ENCODE results near the gene SCARB1.

The SCARB1 gene

GRCh38 chr12:124824195-124824594, 39.5 kb downstream of the SCARB1 start:
- DNase-seq (ENCODE audit: insufficient read length, low spot score) (no peak), FAIRE-seq (no peak)

GRCh38 chr12:124823272-124823970, 40.2 kb downstream of the SCARB1 start:
- no peak for DNase-seq (ENCODE audit: insufficient read length, low spot score)
- no peak for FAIRE-seq

GRCh38 chr12:124822218-124822617, 41.4 kb downstream of the SCARB1 start:
- no peak for DNase-seq (ENCODE audit: insufficient read length, low spot score)
- no peak for FAIRE-seq

DNA sequence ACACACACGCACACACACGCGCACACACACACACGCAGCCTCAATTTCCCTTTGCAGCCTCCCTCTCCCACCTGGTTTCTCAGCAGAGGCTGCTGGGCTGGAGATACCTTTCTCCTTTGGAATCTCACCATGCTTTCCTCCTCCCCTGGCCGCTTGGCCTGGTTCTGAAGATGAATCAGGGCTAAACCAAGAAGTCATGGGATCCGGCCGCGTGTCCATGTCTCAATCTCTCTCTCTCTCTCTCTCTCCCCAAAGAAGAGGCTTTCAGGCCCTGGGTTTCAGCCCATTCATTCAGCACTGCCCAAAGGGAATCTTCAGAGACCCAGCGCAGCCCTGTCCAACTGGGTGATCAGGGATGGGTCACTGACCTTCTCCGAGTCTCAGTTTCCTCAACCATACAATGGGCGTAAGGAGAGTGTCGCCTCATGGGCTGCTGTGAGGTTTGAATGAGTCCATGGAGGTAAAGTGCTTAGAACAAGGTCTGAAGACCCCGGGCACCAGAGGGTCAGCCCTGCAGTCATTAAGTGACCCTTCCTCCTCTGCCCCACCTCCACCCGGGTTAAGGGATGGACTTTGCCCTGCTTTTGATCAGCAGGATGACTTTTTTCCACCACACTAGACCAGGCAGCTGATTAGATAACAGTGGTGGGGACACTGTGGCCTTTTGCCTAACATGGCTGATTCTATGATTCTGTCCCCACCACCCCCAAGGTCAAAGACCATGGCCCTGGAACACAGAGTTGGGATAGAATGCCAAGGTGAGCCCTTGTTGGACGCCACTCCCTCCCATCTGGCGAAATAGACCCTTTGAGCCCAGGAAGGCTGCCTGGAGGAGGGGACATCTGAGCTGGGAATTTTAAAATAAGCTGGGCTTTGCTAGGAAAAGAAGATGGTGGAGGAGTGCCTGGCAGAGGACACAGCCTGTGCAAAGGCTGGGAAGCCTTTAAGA, 42.1 kb downstream of the SCARB1 start:
- DNase-seq (ENCODE audit: insufficient read length, low spot score) (no peak), FAIRE-seq (no peak)

DNA sequence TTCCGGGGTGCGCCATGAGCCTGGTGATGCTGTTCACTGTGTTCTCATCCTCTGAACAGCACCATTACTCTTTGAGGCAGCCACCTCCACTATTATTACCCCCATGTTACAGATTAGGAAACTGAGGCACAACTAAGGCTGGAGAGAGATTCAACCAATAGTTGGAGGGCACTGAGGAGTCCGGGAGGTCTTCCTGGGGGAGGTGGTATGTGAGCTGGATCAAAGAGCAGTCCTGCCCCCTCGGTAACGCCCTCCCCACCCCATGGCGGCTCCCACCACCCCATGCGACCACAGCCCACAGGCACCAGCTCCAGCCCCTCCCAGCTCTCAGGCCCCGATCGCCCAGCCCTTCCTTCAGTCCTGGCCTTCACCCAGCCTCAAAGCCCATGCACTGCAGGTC, 43.5 kb downstream of the SCARB1 start:
- DNase-seq (ENCODE audit: insufficient read length, low spot score) (no peak), FAIRE-seq (no peak)

DNA sequence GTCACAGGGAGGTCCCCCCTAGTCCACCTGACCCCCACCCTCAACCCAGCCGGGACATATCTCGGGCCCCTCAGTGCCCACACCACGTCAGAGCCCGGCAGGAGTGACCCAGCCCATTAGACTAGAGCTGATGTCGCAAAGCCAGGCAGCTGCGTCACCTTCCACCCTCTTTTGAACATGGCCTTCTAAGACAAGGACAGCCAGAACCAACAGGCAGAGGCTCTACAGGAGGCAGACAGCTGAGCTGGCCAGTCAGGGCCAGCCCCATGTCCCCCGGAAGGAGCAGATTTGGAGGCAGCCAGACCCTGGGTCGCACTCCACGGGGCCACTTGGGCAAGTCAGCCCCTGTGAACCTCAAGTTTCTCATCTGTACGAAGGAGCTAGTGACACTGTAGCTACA, 44.1 kb downstream of the SCARB1 start:
- FAIRE-seq (no peak), DNase-seq (ENCODE audit: insufficient read length, low spot score) (no peak)

DNA sequence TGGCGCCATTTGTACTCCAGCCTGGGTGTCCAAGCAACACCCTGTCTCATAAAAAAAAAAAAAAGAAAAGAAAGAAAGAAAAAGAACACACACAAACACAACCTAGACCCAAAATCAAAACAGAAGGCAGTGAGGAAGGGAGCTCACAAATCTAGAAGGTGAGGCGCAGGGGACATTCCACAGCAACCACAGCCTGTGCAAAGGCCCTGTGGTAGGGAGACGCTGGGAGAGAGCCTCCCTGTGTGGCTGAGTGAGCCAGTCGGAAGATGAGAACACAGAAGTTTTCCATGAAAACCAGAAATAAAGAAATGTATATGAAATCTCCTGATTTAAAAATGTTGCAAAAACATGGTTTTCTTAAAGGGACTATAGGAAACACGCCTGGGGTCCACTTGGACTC, 44.6 kb downstream of the SCARB1 start:
- no peak for DNase-seq (ENCODE audit: insufficient read length, low spot score)
- no peak for FAIRE-seq

DNA sequence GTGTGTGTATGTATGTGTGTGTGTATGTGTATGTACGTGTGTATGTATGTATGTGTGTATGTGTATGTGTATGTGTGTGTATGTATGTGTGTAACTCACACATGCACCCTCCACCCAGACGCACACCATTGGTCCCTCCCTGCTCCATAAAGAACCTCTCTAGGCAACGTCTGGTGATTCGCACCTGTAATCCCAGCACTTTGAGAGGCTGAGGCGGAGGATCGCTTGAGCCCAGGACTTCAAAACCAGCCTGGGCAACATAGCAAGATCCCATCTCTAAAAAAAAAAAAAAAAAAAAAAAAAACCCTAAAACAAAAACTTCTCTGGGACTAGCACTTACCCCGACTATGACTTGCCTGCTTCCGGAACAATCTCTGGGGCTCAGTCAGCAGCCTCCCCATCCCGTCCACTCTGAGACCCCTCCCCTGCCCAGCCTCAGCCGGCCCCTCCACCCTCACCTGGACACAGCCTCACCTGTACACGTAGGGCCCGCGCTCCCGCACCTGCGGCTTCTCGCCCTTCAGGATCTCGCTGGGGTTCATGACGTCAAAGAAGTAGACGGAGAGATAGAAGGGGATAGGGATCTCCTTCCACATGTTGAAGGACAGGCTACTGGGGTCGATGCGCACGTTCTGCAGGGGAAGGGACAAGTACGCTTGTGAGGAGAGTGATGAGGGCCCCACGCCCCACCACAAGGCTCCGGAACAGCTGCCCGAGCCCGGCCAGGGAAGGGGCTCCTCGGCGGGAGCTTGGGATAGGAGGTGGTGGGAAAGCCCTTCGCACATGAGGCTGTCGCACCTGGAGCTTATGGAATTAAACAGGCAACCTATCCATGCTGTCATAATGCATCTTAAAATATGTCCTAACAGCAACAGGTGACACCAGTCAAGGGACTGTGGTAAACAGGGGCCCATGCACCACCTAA, 46.3 kb downstream of the SCARB1 start:
- FAIRE-seq (no peak), DNase-seq (ENCODE audit: insufficient read length, low spot score) (no peak)

DNA sequence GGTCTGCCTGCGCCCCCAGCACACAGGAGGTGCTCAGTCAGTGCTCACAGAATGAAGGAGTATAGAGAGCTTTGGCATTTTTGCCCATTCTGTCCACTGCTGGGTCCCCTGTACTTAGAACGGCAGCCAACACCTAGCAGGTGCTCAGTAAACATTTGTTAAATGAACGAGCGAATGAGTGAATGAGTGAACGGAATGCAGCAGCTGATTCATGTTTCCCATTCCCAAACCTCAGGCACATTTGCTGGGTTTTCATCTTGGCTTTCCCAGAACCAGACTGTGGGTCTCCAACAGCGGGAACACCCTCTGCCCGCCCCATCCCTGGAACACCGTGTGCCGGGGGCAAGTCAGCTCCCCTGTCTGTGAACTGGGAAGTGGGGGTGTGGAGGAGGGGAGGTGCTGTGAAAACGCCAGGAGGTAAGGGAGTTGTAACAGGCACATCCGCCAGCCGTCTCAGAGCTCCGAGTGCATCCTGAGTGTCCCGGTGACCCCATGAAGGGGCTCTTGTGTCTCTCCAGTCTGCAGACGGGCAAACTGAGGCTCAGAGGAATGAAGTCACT, 47.3 kb downstream of the SCARB1 start:
- no peak for FAIRE-seq
- no peak for DNase-seq (ENCODE audit: insufficient read length, low spot score)

GRCh38 chr12:124814741-124815613, 48.7 kb downstream of the SCARB1 start:
- DNase-seq (ENCODE audit: insufficient read length, low spot score) (no peak), FAIRE-seq (no peak)

GRCh38 chr12:124813782-124814181, 49.9 kb downstream of the SCARB1 start:
- no peak for FAIRE-seq

DNA sequence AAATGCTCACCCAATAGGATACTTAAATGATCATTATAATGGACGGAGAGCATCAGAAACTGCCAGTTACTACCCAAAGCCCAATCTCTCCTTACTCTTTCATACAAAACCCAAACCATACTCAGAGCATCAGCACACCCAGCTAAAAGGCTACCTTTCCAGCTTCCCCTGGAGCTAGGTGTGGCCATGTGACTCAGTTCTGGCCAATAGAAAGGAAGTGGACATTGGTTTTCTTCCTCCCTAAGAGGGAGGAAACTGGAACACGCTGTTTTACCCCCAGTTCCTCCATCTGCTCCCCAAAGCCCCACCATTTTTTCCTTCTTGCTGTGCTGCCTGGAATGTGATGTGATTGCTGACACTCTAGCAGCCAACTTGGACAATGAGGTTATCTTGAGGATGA, 50.7 kb downstream of the SCARB1 start:
- DNase-seq (ENCODE audit: insufficient read length, low spot score) (no peak), FAIRE-seq (no peak)

More at GRCh38 chr12:124813782-124814181, 49.9 kb downstream of the SCARB1 start:
- DNase-seq (ENCODE audit: insufficient read length, low spot score), result no peak

GRCh38 chr12:124812356-124812755, 51.3 kb downstream of the SCARB1 start:
- DNase-seq (ENCODE audit: insufficient read length, low spot score), result no peak
- FAIRE-seq, result no peak

DNA sequence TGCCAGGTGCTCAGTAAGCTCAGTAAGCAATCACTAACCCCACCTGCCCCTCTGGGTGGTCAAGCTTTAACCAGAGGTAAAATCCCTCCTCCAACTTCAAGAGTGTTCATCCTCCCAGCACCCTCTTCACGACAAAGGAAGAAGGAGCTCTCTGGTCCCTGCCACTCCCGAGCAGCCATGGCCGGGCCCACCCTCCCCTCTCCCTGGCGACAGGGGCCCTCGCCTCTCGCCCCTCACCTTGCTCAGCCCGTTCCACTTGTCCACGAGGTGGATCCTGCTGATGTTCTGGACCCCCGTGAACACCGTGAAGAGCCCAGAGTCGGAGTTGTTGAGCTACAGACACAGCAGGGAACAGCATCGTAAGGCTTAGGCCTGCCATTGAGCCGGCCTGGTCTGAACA, 52.0 kb downstream of the SCARB1 start:
- DNase-seq (ENCODE audit: insufficient read length, low spot score), result no peak
- FAIRE-seq, result no peak

- no peak for FAIRE-seq
- no peak for DNase-seq (ENCODE audit: insufficient read length, low spot score)
These were observed 53.8 kb downstream of the SCARB1 start for GRCh38 chr12:124809878-124810277.

- FAIRE-seq (no peak), DNase-seq (ENCODE audit: insufficient read length, low spot score) (no peak)
These were observed 54.3 kb downstream of the SCARB1 start for GRCh38 chr12:124809391-124809790.

GRCh38 chr12:124808272-124808671, 55.4 kb downstream of the SCARB1 start:
- DNase-seq (ENCODE audit: insufficient read length, low spot score) (no peak), FAIRE-seq (no peak)

GRCh38 chr12:124805876-124806668, 57.6 kb downstream of the SCARB1 start:
- DNase-seq (ENCODE audit: insufficient read length, low spot score) (no peak), FAIRE-seq (no peak)

DNA sequence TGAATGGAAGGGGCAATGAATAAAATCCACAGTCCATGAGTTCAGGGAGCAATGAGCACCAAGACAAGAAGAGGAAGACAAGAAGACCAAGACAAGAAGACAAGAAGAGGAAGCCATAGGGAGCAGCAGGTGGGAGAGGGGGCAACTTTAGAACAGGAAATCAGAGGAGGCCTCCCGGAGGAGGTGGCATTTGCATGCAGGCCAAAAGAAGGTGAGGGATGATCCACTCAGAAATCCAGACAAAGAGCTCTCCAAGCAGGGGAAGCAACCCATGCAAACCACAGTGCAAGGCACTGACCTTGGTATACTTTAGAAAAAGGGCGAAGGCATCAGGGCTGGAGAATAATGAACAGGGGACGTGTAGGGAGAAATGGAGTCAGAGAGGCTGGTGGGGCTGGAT, 58.6 kb downstream of the SCARB1 start:
- no peak for FAIRE-seq
- no peak for DNase-seq (ENCODE audit: insufficient read length, low spot score)

Measured in GM19239 (cell line).